Endothelial cell of umbilical vein (primary cell): Measurements from ENCODE around the gene KCNIP3.

Experiments used
- EZH2 ChIP-seq: IDR thresholded peaks from 2 replicates; pipeline ENCODE4 v1.6.1; 2012; ENCODE audit warnings: borderline replicate concordance, low read depth, mild to moderate bottlenecking, moderate library complexity, low read length, inconsistent platforms; ENCODE audit not compliant: severe bottlenecking
- FOS ChIP-seq: IDR thresholded peaks from 2 replicates; pipeline ENCODE4 v1.6.1; 2011; ENCODE audit warnings: mild to moderate bottlenecking, low read length, moderate library complexity, borderline replicate concordance; ENCODE audit not compliant: insufficient read depth
- GATA2 ChIP-seq: IDR thresholded peaks from 2 replicates; pipeline ENCODE4 v1.7.0; 2011; ENCODE audit warnings: low read depth, mild to moderate bottlenecking, moderate library complexity, mixed read lengths, low read length; ENCODE audit not compliant: insufficient read length, insufficient read depth
- JUN ChIP-seq: IDR thresholded peaks from 2 replicates; pipeline ENCODE4 v1.6.1; 2011; ENCODE audit warnings: borderline replicate concordance, low read depth; ENCODE audit not compliant: insufficient read length, insufficient read depth
- MYC ChIP-seq: IDR thresholded peaks from one replicate; pipeline ENCODE4 v1.6.1; 2011; ENCODE audit warnings: mild to moderate bottlenecking, low read depth, low read length
- POLR2A ChIP-seq: IDR thresholded peaks from 2 replicates; pipeline ENCODE4 v1.6.1; 2012; ENCODE audit warnings: low read depth, mild to moderate bottlenecking, control low read depth, low read length
- POLR2AphosphoS5 ChIP-seq: IDR thresholded peaks from 2 replicates; pipeline ENCODE4 v1.6.1; 2012; ENCODE audit warnings: low read depth, mild to moderate bottlenecking, control low read depth, low read length, moderate library complexity; ENCODE audit not compliant: insufficient read depth
- TF ChIP-seq, protein P1 (sequence below), 2 donors: IDR thresholded peaks; 1 replicate in 1 of 2; 2 replicates in 1 of 2; pipeline ENCODE4 v1.5.1; 2011; ENCODE audit warnings: low read length in 2 of 2, mild to moderate bottlenecking in 2 of 2, moderate library complexity in 2 of 2, control low read depth in 1 of 2, inconsistent platforms in 1 of 2, low read depth in 1 of 2; ENCODE audit not compliant: insufficient read depth in 1 of 2; ENCODE audit errors: extremely low read depth in 1 of 2
- TF ChIP-seq, protein P2 (sequence below): IDR thresholded peaks from 2 replicates; pipeline ENCODE4 v1.6.1; 2011; ENCODE audit not compliant: insufficient read depth, insufficient read length

DNA sequence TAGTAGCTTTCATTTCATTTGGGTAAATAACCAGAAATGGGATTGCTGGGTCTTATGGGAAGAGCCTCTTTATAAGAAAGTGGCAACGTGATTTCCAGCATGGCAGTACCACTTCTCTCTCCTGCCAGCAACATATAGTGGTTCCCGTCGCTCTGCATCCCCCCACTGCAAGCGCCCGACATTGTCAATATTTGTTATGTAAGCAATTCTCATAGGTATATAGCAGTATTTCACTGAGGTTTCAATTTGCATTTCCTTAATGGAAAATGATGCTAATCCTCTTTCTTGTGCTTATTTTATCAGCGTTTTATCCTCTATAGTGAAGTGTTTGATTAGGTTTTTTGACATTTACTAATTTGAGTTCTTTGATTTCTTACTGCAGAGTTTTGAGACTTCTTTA, 69.4 kb downstream of the KCNIP3 start:
- TF ChIP-seq POLR2A, result no peak
- no peak for TF ChIP-seq POLR2AphosphoS5
- no peak for TF ChIP-seq JUN
- no peak for TF ChIP-seq EZH2
- TF ChIP-seq, protein P1, sequence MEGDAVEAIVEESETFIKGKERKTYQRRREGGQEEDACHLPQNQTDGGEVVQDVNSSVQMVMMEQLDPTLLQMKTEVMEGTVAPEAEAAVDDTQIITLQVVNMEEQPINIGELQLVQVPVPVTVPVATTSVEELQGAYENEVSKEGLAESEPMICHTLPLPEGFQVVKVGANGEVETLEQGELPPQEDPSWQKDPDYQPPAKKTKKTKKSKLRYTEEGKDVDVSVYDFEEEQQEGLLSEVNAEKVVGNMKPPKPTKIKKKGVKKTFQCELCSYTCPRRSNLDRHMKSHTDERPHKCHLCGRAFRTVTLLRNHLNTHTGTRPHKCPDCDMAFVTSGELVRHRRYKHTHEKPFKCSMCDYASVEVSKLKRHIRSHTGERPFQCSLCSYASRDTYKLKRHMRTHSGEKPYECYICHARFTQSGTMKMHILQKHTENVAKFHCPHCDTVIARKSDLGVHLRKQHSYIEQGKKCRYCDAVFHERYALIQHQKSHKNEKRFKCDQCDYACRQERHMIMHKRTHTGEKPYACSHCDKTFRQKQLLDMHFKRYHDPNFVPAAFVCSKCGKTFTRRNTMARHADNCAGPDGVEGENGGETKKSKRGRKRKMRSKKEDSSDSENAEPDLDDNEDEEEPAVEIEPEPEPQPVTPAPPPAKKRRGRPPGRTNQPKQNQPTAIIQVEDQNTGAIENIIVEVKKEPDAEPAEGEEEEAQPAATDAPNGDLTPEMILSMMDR (IDR thresholded peaks at IDR 0.05; ENCODE audit: extremely low read depth in 1 of 2, insufficient read depth in 1 of 2, low read depth in 1 of 2, low read length in 2 of 2), result no peak
- TF ChIP-seq GATA2, result no peak
- TF ChIP-seq, protein P2, sequence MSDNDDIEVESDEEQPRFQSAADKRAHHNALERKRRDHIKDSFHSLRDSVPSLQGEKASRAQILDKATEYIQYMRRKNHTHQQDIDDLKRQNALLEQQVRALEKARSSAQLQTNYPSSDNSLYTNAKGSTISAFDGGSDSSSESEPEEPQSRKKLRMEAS, result no peak
- no peak for TF ChIP-seq MYC
- TF ChIP-seq FOS, result no peak
